Cerebellar cortex (tissue), 1 donor: ENCODE measurements around the gene EXD1.

Experiments
- DNase-seq: peaks from one replicate; pipeline ENCODE4 v3.0.0-alpha.2; 2015; ENCODE audit warnings: low spot score

EXD1 gene

GRCh38 chr15:41231422-41232226 is 1.1 kb upstream of the EXD1 start:
- DNase-seq, result peak; percentile 30

- no peak for DNase-seq
These were observed 260 bp downstream of the EXD1 start for GRCh38 chr15:41230345-41230649.

GRCh38 chr15:41219381-41219780 is 11.2 kb downstream of the EXD1 start:
- no peak for DNase-seq

- no peak for DNase-seq
These were observed 11.7 kb downstream of the EXD1 start for GRCh38 chr15:41218851-41219250.

- no peak for DNase-seq
These were observed 14.8 kb downstream of the EXD1 start for GRCh38 chr15:41215708-41216107.

GRCh38 chr15:41207687-41208448 is 22.7 kb downstream of the EXD1 start:
- no peak for DNase-seq

GRCh38 chr15:41205315-41205714 is 25.2 kb downstream of the EXD1 start:
- no peak for DNase-seq

GRCh38 chr15:41203395-41203794 is 27.2 kb downstream of the EXD1 start:
- no peak for DNase-seq

- DNase-seq, result no peak
These were observed 31.1 kb downstream of the EXD1 start for GRCh38 chr15:41199470-41199869.

GRCh38 chr15:41194444-41194843 is 36.1 kb downstream of the EXD1 start:
- DNase-seq, result no peak

- no peak for DNase-seq
These were observed 47.0 kb downstream of the EXD1 start for GRCh38 chr15:41183581-41183980.

- no peak for DNase-seq
These were observed 48.3 kb downstream of the EXD1 start for GRCh38 chr15:41182266-41182665.

GRCh38 chr15:41180206-41180789 is 50.3 kb downstream of the EXD1 start:
- DNase-seq, result no peak

- no peak for DNase-seq
These were observed 60.8 kb downstream of the EXD1 start for GRCh38 chr15:41169781-41170180.

- DNase-seq, result no peak
These were observed 61.5 kb downstream of the EXD1 start for GRCh38 chr15:41169086-41169485.

- DNase-seq, result no peak
These were observed 68.8 kb downstream of the EXD1 start for GRCh38 chr15:41161736-41162135.

- no peak for DNase-seq
These were observed 69.2 kb downstream of the EXD1 start for GRCh38 chr15:41161336-41161735.

GRCh38 chr15:41160639-41161315 is 69.8 kb downstream of the EXD1 start:
- DNase-seq, result no peak

GRCh38 chr15:41154412-41154811 is 76.1 kb downstream of the EXD1 start:
- DNase-seq, result no peak

- DNase-seq, result no peak
These were observed 76.8 kb downstream of the EXD1 start for GRCh38 chr15:41153733-41154132.

- DNase-seq, result no peak
These were observed 79.0 kb downstream of the EXD1 start for GRCh38 chr15:41151451-41152005.

- no peak for DNase-seq
These were observed 80.3 kb downstream of the EXD1 start for GRCh38 chr15:41150279-41150678.
